Activated naive CD4-positive, alpha-beta T cell treated with anti-CD3 and anti-CD28 coated beads, Interleukin-2, amount 10 ng/mL, durations not matched to agents 7 days and 5 days (primary cell): Measurements from ENCODE around the gene HAND1.

ENCODE experiments used
- CTCF ChIA-PET: fragments of 350-600 bp; sonication (Branson Sonifier 250); formaldehyde crosslinking; loops from one replicate; lab custom pipeline; 2021; ENCODE audit warnings: antibody characterized with exemption; lab: Charles Lee
- DNase-seq: peaks from one replicate; pipeline ENCODE4 v3.0.0-alpha.2; 2020
- H3K27ac Mint-ChIP-seq: one replicate; pipeline ENCODE4 v1.8.0; 2021; ENCODE audit warnings: mild to moderate bottlenecking, moderate library complexity, mixed read lengths
- H3K27me3 Mint-ChIP-seq: one replicate; pipeline ENCODE4 v1.8.0; 2021; ENCODE audit warnings: mild to moderate bottlenecking, mixed read lengths
- H3K36me3 Mint-ChIP-seq: one replicate; pipeline ENCODE4 v1.8.0; 2021; ENCODE audit warnings: mixed read lengths
- H3K4me1 Mint-ChIP-seq: one replicate; pipeline ENCODE4 v1.8.0; 2021; ENCODE audit warnings: mixed read lengths
- H3K4me3 Mint-ChIP-seq: one replicate; pipeline ENCODE4 v1.8.0; 2021; ENCODE audit warnings: mild to moderate bottlenecking, moderate library complexity, mixed read lengths
- H3K9me3 Mint-ChIP-seq: one replicate; pipeline ENCODE4 v1.8.0; 2021; ENCODE audit warnings: mixed read lengths

HAND1 gene

DNA sequence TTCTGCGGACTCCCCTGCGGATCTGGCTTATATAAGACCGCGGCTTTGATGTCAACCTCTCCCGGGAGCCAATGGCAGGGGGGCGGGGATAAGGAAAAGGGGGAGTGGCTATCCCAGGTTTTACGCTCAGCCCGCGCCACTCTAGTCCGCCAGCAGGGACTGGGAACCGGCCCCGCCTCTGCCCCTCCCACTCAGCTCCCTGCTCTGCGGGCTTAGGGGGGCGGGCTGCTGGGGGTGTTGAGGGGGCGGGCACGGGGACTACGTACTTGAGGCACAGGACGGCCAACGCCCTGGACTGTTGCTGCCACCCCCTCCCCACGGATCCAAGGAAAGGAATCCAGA lies at the start of gene HAND1:
TSS of gene HAND1 (minus strand) at position 4 of the 342 bp plus-strand sequence. CDS start 219 bp downstream, outside the sequence.
- H3K36me3 Mint-ChIP-seq: no peaks in the 10 kb centered on the region
- CTCF ChIA-PET: no interaction called here
- H3K4me3 Mint-ChIP-seq: no peak within 1 kb of the TSS
- H3K27me3 Mint-ChIP-seq: peaks cover 100% of the 10 kb centered on the region
- H3K27ac Mint-ChIP-seq: peak within 1 kb of the TSS; percentile 75
- no peak for DNase-seq
- peaks cover 33% of the 10 kb centered on the region for H3K4me1 Mint-ChIP-seq
- H3K9me3 Mint-ChIP-seq: no peaks in the 10 kb centered on the region

DNA sequence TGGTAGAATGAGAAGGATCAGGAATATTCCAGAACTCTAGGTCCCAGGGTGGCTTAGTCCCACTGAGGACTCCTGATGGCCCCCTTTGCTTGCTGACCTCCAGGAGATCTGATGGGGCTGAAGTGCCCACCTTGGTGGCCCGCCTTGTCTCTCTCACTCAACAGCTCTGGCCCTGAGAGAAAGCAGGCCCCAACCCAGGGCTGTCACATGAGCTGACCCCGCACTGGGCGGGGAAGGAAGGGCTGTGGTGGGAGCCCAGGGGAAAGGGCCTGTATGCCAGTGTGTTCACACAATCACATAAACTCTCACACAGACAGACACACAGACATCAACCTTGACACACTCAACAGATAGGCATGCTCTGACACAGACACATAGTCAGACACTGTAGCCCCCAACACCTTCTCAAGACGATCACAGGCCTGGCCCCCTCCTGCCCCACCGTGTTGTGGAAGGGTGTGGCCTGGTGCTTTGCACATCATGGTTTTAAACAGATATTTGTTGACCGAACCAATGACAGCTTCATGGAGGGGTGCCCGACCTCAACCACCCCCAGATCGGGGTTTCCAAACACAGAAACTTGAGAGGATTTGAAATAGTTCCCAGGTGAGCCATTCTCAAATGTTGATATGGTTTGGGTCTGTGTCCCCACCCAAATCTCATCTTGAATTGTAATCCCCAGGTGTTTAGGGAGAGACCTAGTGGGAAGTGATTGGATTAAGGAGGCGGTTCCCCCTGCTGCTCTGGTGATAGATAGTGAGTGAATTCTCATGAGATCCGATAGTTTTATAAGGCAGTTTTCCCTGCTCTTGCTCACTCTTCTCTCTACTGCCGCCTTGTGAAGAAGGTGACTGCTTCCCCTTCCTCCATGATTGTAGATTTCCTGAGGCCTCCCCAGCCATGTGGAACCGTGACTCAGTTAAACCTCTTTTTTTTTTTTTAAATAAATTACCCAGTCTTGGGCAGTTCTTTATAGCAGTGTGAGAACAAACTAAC lies 48.5 kb upstream of the HAND1 start:
- Mint-ChIP-seq H3K27ac (no peak overlapping the region), H3K9me3 (no peaks in the 10 kb centered on the region), H3K36me3 (no peaks in the 10 kb centered on the region), H3K4me1 (no peaks in the 10 kb centered on the region), H3K27me3 (peaks cover 32% of the 10 kb centered on the region), H3K4me3 (no peak overlapping the region)
- CTCF ChIA-PET: no interaction called here
- DNase-seq: no peak

DNA sequence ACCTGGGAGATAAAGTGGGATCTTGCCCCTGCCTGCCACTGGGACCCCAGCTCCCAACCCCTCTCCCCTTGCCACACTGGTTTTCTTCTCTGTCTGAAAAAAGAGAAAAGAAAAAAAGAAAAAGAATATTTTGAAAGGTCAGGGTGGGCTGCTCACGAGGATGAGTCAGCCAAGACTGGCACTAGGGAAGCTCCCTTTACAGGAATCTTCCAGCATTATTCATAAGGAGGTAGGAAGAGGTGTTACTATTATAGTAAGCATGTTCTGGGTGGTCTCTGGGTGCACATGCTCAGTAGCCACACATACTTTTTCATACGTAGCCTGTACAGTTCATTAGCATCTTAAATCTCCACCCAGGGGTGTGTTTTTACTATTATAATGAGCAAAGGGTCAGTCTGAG lies 46.8 kb upstream of the HAND1 start:
- Mint-ChIP-seq H3K36me3 (no peaks in the 10 kb centered on the region), H3K27me3 (peaks cover 46% of the 10 kb centered on the region), H3K9me3 (no peaks in the 10 kb centered on the region), H3K4me3 (no peak overlapping the region), H3K4me1 (no peaks in the 10 kb centered on the region), H3K27ac (no peak overlapping the region)
- no peak for DNase-seq
- CTCF ChIA-PET: no interaction called here

DNA sequence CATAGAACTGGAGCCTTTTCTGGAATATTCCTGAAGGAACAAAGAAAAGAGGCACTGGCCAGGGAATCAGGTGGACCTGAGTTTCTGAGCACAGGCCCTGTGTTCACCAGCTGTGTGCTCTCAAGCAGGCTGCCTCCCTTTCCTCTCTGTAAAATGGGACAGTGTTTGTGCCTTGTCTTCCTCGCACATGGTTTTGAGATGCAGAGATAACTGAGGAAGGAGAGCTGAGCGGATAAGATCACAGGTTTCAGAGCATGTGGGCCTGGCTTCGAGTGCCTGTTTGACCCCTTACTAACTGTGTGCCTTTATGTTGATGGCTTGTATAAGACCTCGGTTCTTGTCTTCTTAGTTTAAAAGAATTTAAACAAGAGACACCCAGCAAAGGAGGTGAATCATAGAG lies 46.2 kb upstream of the HAND1 start:
- peaks cover 53% of the 10 kb centered on the region for H3K27me3 Mint-ChIP-seq
- DNase-seq: no peak
- H3K27ac Mint-ChIP-seq: no peak overlapping the region
- H3K9me3 Mint-ChIP-seq: no peaks in the 10 kb centered on the region
- H3K36me3 Mint-ChIP-seq: no peaks in the 10 kb centered on the region
- H3K4me3 Mint-ChIP-seq: no peak overlapping the region
- CTCF ChIA-PET: no interaction called here
- no peaks in the 10 kb centered on the region for H3K4me1 Mint-ChIP-seq

DNA sequence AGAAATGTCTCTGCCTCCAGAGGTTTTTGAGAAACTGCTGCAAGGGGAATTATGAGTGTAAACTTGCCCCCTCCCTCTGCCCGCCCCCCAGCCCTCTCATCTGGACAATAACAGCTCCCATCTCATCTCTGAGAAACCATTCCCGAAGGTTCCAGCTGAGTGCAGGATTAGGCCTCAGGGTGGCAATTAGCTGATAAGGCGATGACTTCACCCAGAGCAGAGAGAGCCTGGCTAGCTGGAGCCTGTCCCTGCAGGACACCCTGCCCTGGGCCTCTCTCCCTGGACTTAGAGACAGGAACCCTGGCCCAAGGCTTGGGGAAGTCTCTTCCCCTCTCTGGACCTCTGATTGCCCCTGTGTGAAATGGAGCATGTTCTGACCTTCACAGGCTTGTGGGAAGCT lies 45.7 kb upstream of the HAND1 start:
- no peaks in the 10 kb centered on the region for H3K4me1 Mint-ChIP-seq
- H3K9me3 Mint-ChIP-seq: no peaks in the 10 kb centered on the region
- CTCF ChIA-PET: no interaction called here
- H3K27ac Mint-ChIP-seq: no peak overlapping the region
- H3K4me3 Mint-ChIP-seq: no peak overlapping the region
- H3K36me3 Mint-ChIP-seq: no peaks in the 10 kb centered on the region
- no peak for DNase-seq
- peaks cover 54% of the 10 kb centered on the region for H3K27me3 Mint-ChIP-seq

DNA sequence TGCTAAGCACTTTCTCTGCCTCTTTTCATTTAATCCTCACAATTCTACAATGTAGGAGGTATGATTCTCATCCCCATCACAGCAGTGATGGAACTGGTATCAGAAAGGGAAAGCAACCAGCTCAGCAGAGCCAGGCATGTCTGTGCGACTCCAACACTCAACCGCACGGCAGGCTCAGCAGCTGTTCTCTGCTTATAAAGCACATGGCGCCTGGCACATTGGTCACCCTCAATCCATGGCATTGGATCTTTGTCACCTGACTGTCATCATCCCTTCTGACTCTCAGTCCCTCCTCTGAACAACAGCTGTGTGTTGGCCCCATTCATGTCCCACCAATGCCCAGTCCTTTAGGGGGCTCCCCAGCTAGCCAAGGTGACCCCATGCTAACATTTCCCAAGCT lies 45.1 kb upstream of the HAND1 start:
- Mint-ChIP-seq H3K9me3 (no peaks in the 10 kb centered on the region), H3K27me3 (peaks cover 60% of the 10 kb centered on the region), H3K36me3 (no peaks in the 10 kb centered on the region), H3K4me1 (no peaks in the 10 kb centered on the region), H3K4me3 (no peak overlapping the region), H3K27ac (no peak overlapping the region)
- CTCF ChIA-PET: interaction anchor here (1.1 kb wide), 1 partner anchor 548 kb away, joined by 3 read pairs; no protein-coding TSS in a partner anchor
- DNase-seq: no peak

DNA sequence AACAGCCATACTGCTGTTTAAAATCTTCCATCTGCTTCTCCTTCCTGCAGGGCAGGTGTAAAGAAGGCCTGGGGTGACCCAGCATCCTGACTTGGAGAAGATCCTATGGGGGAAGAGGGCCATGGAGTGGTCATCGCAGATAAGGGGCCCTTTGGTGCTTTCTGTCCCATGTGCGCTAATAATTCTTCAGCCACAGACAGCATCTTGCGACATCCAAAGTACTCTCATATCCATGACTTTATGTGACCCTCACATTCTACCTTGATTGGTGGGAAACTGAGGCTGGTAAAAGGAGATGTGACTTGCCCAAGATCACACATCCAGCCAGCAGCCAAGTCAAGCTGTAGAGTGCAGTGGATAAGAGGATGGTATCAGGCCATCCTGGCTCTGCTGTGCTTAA lies 44.3 kb upstream of the HAND1 start:
- peaks cover 58% of the 10 kb centered on the region for H3K27me3 Mint-ChIP-seq
- H3K36me3 Mint-ChIP-seq: no peaks in the 10 kb centered on the region
- CTCF ChIA-PET: interaction anchor here (1.1 to 2.0 kb wide), 2 partner anchors 21 to 547 kb away, joined by 3 to 14 read pairs; no protein-coding TSS in a partner anchor

DNA sequence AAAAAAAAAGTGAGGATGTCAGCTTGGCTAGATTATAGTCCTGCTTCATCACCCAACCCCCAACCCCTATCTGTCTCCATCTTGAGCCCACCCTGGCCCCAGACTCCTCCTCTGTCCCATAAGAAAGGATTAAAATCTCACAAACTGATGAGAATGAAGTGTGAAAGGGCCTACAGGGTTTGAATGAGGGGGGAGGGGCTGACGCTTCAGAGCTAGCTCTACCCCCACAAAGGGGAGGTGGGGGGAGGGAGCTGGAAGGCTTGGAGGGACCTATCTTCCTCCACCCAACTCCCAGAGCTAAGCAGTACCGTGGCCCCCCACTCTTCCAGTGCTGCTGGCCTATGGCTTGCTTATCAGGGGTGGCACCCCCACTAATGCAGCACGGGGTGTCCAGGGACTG lies 43.7 kb upstream of the HAND1 start:
- Mint-ChIP-seq H3K4me1 (no peaks in the 10 kb centered on the region), H3K27ac (no peak overlapping the region), H3K4me3 (no peak overlapping the region), H3K36me3 (no peaks in the 10 kb centered on the region), H3K27me3 (peaks cover 57% of the 10 kb centered on the region), H3K9me3 (no peaks in the 10 kb centered on the region)
- CTCF ChIA-PET: interaction anchor here (0.8 to 2.0 kb wide), 5 partner anchors 10 to 55 kb away, joined by 3 to 14 read pairs (median 5); no protein-coding TSS in a partner anchor
- DNase-seq: no peak

More for the DNA sequence above, 44.3 kb upstream of the HAND1 start:
- no peaks in the 10 kb centered on the region for H3K4me1 Mint-ChIP-seq
- no peak for DNase-seq
- no peaks in the 10 kb centered on the region for H3K9me3 Mint-ChIP-seq
- H3K4me3 Mint-ChIP-seq: no peak overlapping the region
- H3K27ac Mint-ChIP-seq: no peak overlapping the region

DNA sequence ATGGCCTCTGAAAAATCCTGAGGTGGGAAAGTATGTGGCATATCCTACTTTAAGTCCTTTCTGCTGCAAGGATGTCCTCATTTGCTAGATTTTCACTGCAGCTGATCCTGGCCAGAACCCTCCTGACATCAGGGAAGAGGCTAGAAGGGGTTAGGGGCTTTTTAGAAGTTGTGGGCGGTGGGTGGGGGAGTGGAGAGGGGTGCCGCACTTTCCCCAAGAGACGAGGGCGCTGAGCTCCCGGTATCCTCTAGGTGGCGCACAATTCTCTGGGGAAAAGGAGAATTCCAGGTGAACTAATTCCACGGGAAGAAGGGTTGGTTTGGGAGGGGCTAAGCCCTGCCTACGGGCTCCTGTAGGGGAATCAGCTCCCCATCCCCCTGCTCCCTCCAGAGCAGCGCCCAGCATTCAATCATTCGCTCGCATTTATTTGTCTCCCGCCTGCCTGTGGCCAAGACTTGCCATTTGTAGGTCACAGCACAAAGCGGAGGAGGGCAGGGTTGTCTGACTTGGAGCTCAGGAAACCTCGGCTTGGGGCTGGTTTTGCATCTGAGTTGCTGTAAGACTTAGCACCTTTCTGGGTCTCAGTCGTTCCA lies 42.9 kb upstream of the HAND1 start:
- Mint-ChIP-seq H3K36me3 (no peaks in the 10 kb centered on the region), H3K9me3 (no peaks in the 10 kb centered on the region), H3K27me3 (peaks cover 53% of the 10 kb centered on the region), H3K27ac (no peak overlapping the region), H3K4me1 (no peaks in the 10 kb centered on the region), H3K4me3 (no peak overlapping the region)
- DNase-seq: no peak
- CTCF ChIA-PET: interaction anchor here (0.5 to 2.0 kb wide), 12 partner anchors 10 to 119 kb away, joined by 3 to 14 read pairs (median 4); no protein-coding TSS in a partner anchor

DNA sequence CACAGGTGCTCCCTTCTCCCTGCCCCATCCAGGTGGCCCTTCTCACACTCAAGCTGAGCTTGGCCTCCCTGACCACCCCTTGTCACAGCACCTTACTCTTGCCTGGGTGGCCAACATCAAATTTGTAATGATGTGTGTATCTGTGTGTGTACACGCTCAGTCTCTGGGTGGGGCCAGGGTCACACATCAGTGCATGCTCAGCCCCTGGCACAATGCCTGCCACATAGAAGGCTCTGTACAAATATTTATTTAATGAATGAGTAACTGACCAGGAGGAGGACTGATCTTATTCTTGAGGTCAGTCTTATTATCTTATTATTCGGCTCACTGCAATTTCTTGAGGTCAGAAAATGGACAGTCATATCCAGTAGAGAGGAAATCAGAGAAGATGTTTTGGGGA lies 41.3 kb upstream of the HAND1 start:
- CTCF ChIA-PET: interaction anchor here (1.6 to 1.8 kb wide), 2 partner anchors 13 to 23 kb away, joined by 5 to 10 read pairs; no protein-coding TSS in a partner anchor
- peaks cover 55% of the 10 kb centered on the region for H3K27me3 Mint-ChIP-seq
- H3K4me1 Mint-ChIP-seq: no peaks in the 10 kb centered on the region
- no peak for DNase-seq
- no peak overlapping the region for H3K27ac Mint-ChIP-seq
- H3K4me3 Mint-ChIP-seq: no peak overlapping the region
- no peaks in the 10 kb centered on the region for H3K9me3 Mint-ChIP-seq
- no peaks in the 10 kb centered on the region for H3K36me3 Mint-ChIP-seq

DNA sequence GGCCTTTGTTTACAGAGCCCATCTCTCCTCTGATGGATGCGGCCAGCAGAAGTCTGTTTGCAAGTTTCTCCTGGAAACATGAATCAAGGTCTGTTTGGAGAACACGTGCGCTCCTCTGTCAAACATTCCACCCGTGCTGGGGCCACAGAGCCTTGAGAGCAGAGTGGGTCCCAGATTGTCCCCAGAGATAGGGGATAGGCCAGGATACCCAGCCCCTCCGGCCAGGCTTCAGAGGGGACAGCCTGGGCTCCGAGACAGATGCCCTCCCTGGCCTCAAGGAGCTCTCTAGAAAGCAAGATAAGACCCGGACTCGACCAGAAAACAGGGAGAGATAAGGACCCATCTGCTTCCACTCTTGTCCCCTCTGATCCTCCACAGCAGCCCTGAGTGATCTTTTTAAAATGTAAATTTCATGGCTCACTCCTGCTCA lies 40.4 kb upstream of the HAND1 start:
- Mint-ChIP-seq H3K36me3 (no peaks in the 10 kb centered on the region), H3K4me1 (peaks cover 3% of the 10 kb centered on the region), H3K9me3 (no peaks in the 10 kb centered on the region), H3K27me3 (peaks cover 50% of the 10 kb centered on the region), H3K27ac (no peak overlapping the region), H3K4me3 (no peak overlapping the region)
- no peak for DNase-seq
- CTCF ChIA-PET: no interaction called here

DNA sequence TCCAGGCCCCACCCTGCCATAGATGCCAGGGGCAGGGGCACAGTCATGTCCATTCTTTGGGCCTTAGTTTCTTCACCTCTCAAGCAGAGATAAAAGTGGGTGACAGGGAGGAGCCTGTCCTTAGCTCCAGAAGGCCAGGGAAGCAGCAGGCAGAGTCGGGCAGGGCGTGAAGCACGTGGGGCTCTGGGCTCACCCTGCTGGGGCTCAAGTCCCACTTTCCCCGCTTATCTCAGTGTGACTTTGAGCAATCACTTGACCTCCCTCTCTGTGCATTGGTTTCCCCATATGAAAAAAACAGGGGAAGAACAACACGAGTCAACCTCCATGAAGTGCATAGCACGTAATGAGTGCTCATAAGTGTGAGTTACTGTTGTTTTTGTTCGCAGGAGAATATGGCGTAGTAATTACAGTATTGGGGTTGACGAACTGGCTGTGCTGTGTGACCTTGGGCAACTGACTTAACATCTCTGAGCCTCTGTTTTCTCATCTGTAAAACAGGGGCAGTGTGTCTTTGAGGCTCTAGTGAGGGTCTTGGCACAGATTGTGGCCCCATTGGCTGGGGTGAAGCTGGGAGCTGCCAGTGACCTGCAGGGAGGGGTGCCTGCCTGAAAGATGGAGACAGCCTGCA lies 39.9 kb upstream of the HAND1 start:
- Mint-ChIP-seq H3K27me3 (peaks cover 53% of the 10 kb centered on the region), H3K4me1 (peaks cover 3% of the 10 kb centered on the region)

DNA sequence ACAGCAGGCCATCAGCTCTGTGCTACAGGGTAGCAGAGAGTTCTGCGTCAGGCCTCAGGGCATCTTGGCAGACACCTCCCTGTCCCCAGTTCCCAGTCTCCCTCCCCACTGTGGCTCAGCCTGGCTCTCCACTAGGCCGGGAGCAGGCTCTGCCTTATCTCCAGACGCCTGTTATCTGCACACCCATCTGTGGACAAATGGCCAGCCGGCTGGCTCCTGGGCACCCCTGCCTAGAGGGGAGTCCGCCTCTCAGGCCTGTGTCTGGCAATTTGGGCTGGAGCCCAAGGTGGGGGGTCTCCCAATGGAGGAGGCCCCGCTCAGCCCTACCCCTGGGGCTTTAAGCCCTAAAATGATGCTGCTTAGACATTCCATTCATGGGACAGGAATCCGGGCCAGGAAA lies 39.2 kb upstream of the HAND1 start:
- peaks cover 52% of the 10 kb centered on the region for H3K27me3 Mint-ChIP-seq
- peaks cover 3% of the 10 kb centered on the region for H3K4me1 Mint-ChIP-seq
- no peaks in the 10 kb centered on the region for H3K9me3 Mint-ChIP-seq
- H3K36me3 Mint-ChIP-seq: no peaks in the 10 kb centered on the region
- no peak for DNase-seq
- no peak overlapping the region for H3K27ac Mint-ChIP-seq
- CTCF ChIA-PET: no interaction called here
- H3K4me3 Mint-ChIP-seq: no peak overlapping the region

More for the DNA sequence above, 39.9 kb upstream of the HAND1 start:
- no peak for DNase-seq
- H3K36me3 Mint-ChIP-seq: no peaks in the 10 kb centered on the region
- CTCF ChIA-PET: no interaction called here
- no peak overlapping the region for H3K27ac Mint-ChIP-seq
- no peaks in the 10 kb centered on the region for H3K9me3 Mint-ChIP-seq
- H3K4me3 Mint-ChIP-seq: no peak overlapping the region

DNA sequence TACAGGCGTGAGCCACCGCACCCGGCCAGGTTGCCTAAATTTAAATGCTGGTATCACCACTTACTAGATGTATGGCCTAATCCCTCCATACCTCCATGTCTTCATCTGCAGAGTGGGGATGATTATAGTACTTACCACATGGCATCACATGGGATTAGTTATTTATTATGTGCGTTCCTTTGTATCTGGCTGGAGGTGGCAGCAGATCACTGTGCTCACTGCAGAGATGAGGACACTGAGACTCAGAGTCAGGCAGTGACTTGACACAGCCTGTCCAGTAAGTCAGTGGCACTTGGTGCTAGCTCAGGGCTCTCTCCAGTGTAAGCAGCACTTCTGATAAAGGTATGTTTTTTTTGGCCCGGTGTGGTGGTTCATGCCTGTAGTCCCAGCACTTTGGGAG lies 38.4 kb upstream of the HAND1 start:
- peaks cover 3% of the 10 kb centered on the region for H3K4me1 Mint-ChIP-seq
- no peaks in the 10 kb centered on the region for H3K9me3 Mint-ChIP-seq
- H3K27me3 Mint-ChIP-seq: peaks cover 46% of the 10 kb centered on the region
- no peak overlapping the region for H3K27ac Mint-ChIP-seq
- H3K4me3 Mint-ChIP-seq: no peak overlapping the region
- H3K36me3 Mint-ChIP-seq: no peaks in the 10 kb centered on the region
- CTCF ChIA-PET: no interaction called here
- DNase-seq: no peak
